Body of pancreas (tissue), 4 donors: ENCODE data around the gene CELSR3. TPM values are rescaled to one million over a fixed set of nuclear protein-coding genes. Genes with fewer than 3 reads are reported as not detected.

Source experiments
- ATAC-seq: fragments of 150-250 bp; one replicate; pipeline ENCODE4 v1.9.1; 2016
- DNase-seq, 4 donors: peaks; one replicate each; pipeline ENCODE4 v3.0.0-alpha.2; 2019
- H3K27ac ChIP-seq, 4 donors: fragments of 200-600 bp; sonication (generic); 1 replicate in 3 of 4; 2 replicates in 1 of 4; pipeline versions ENCODE4 v1.5.1 to v1.6.1; 2016 to 2019; ENCODE audit warnings: mild to moderate bottlenecking in 1 of 4, mixed read lengths in 1 of 4, moderate library complexity in 1 of 4
- H3K27me3 ChIP-seq, 2 donors: fragments of 200-600 bp; sonication (generic); one replicate each; pipeline ENCODE4 v1.6.0; 2016; ENCODE audit warnings: mild to moderate bottlenecking in 1 of 2
- H3K36me3 ChIP-seq, 2 donors: fragments of 200-600 bp; sonication (generic); replicated peaks in 1 of 2; 2 replicates each; pipeline ENCODE4 v1.5.1; 2016; ENCODE audit warnings: low read depth in 2 of 2; ENCODE audit not compliant: insufficient read depth in 1 of 2
- H3K4me1 ChIP-seq: fragments of 200-600 bp; sonication (generic); one replicate; pipeline ENCODE4 v1.6.0; 2016
- H3K4me3 ChIP-seq, 2 donors: fragments of 200-600 bp; sonication (generic); 1 replicate in 1 of 2; 2 replicates in 1 of 2; pipeline ENCODE4 v1.5.1; 2016 to 2019
- H3K9me3 ChIP-seq, 3 donors: fragments of 200-600 bp; sonication (generic); 1 replicate in 2 of 3; 2 replicates in 1 of 3; pipeline ENCODE4 v1.5.1; 2016
- CTCF ChIP-seq, 7 experiments: fragments of 450-650 bp in 4 of 7; fragments of 200-600 bp in 3 of 7; sonication (generic) in 3 of 7; IDR thresholded peaks; one replicate each; pipeline ENCODE4 v1.5.1; 2016 to 2019; ENCODE audit warnings: antibody characterized with exemption in 7 of 7
- POLR2A ChIP-seq, 3 donors: fragments of 450-650 bp; IDR thresholded peaks; one replicate each; pipeline ENCODE4 v1.6.1; 2016; ENCODE audit warnings: antibody characterized with exemption in 3 of 3, mild to moderate bottlenecking in 2 of 3
- WGBS, 2 donors: methylation state at CpG; one replicate each; pipeline ENCODE4 v1.1.5; 2017; 5-methylcytosine and 5-hydroxymethylcytosine counted together
- intact Hi-C: fragments of 100-400 bp; cut with DNase I; formaldehyde crosslinking; loops from one replicate; pipeline ENCODE4 v1.15.1; 2023
- total RNA-seq, 2 donors: library from RNA; depleted of rRNA; stranded (reverse); fragments of >200 nt; gene quantifications; one replicate each; pipeline ENCODE4 v1.1.0, GENCODE V29; 2016

CELSR3 gene
- total RNA-seq, 2 donors from 2014 or later = 0.66 to 2.6 TPM

- no peaks in the 10 kb centered on the region for H3K9me3 ChIP-seq
- WGBS, 2 donors = 2% methylated on average over 32 of the region's 46 CpGs; no CpG with 5 or more reads in 1 of the 2 donors
- no peaks in the 10 kb centered on the region for H3K36me3 ChIP-seq
- no peak overlapping the region for H3K27ac ChIP-seq
- intact Hi-C loops = no loop called here
- DNase-seq (no peak), ATAC-seq (no peak)
- H3K4me3 ChIP-seq = no peak overlapping the region
- no peak for TF ChIP-seq CTCF (IDR thresholded peaks at IDR 0.05)
- no peak for TF ChIP-seq POLR2A (IDR thresholded peaks at IDR 0.05)
- peaks cover 0 to 14% of the 10 kb centered on the region in 2 donors for H3K27me3 ChIP-seq
- H3K4me1 ChIP-seq = peaks cover 29% of the 10 kb centered on the region
Observed at GRCh38 chr3:48662145-48662752, 437 bp downstream of the CELSR3 start.

- ATAC-seq (peak; percentile 55), DNase-seq (peak; percentile 63 to 74 (median 74))
- H3K4me1 ChIP-seq = peaks cover 31% of the 10 kb centered on the region
- H3K27me3 ChIP-seq = peaks cover 0 to 14% of the 10 kb centered on the region in 2 donors
- H3K27ac ChIP-seq = no peak overlapping the region
- no peak overlapping the region for H3K4me3 ChIP-seq
- 2% methylated on average over 20 to 67 of the region's 67 CpGs for WGBS, 2 donors
- H3K36me3 ChIP-seq = no peaks in the 10 kb centered on the region
- intact Hi-C loops = no loop called here
- no peak for TF ChIP-seq CTCF (IDR thresholded peaks at IDR 0.05)
- no peak for TF ChIP-seq POLR2A (IDR thresholded peaks at IDR 0.05)
- no peaks in the 10 kb centered on the region for H3K9me3 ChIP-seq
Observed at GRCh38 chr3:48661501-48662144, 1.1 kb downstream of the CELSR3 start.

GRCh38 chr3:48660800-48661400 lies 1.8 kb downstream of the CELSR3 start:
- DNase-seq (no peak), ATAC-seq (no peak)
- Histone ChIP-seq H3K27ac (no peak overlapping the region), H3K9me3 (no peaks in the 10 kb centered on the region), H3K27me3 (peaks cover 0 to 14% of the 10 kb centered on the region in 2 donors), H3K4me1 (peaks cover 35% of the 10 kb centered on the region), H3K4me3 (no peak overlapping the region), H3K36me3 (no peaks in the 10 kb centered on the region)
- 39 to 58% methylated on average over 50 to 61 of the region's 61 CpGs for whole genome bisulfite sequencing, 2 donors
- TF ChIP-seq POLR2A (IDR thresholded peaks at IDR 0.05) = no peak
- no peak for TF ChIP-seq CTCF (IDR thresholded peaks at IDR 0.05)
- intact Hi-C loops = no loop called here

GRCh38 chr3:48656841-48657281 lies 5.8 kb downstream of the CELSR3 start:
- WGBS, 2 donors = 55 to 56% methylated on average over 19 to 45 of the region's 45 CpGs
- intact Hi-C loops = no loop called here
- Histone ChIP-seq H3K4me1 (peaks cover 16% of the 10 kb centered on the region), H3K4me3 (no peak overlapping the region), H3K36me3 (no peaks in the 10 kb centered on the region), H3K9me3 (no peaks in the 10 kb centered on the region), H3K27me3 (no peaks in the 10 kb centered on the region), H3K27ac (peak overlapping the region; percentile 27 to 87 (median 77))
- DNase-seq = no peak
- TF ChIP-seq POLR2A (IDR thresholded peaks at IDR 0.05) (no peak), CTCF (IDR thresholded peaks at IDR 0.05) (no peak)
- ATAC-seq = no peak
